ENCODE results near the gene IGFBP6.

IGFBP6 gene, protein sequence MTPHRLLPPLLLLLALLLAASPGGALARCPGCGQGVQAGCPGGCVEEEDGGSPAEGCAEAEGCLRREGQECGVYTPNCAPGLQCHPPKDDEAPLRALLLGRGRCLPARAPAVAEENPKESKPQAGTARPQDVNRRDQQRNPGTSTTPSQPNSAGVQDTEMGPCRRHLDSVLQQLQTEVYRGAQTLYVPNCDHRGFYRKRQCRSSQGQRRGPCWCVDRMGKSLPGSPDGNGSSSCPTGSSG

DNA sequence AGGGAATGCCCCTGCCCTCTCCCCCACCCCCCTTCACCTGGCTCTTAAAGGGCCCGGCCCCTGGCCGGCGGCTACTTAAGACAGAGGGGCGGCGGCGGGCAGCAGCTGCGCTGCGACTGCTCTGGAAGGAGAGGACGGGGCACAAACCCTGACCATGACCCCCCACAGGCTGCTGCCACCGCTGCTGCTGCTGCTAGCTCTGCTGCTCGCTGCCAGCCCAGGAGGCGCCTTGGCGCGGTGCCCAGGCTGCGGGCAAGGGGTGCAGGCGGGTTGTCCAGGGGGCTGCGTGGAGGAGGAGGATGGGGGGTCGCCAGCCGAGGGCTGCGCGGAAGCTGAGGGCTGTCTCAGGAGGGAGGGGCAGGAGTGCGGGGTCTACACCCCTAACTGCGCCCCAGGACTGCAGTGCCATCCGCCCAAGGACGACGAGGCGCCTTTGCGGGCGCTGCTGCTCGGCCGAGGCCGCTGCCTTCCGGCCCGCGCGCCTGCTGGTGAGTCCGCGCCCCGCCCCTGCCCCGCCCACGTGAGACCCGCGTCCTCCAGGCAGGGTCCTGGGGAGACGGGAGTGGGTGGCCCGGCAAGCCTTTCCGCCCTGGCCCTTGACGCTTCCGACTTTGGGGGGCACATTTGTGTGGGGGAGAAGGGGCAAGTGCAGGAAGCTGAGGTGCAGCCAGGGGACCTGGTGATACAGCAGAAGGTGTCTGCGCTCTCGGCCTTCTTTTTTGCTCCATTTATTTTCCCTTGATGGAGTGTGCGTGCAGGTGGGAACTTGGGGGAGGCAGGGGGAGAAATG is at the start of gene IGFBP6:
IGFBP6 (plus strand) TSS at position 104 of the 790 bp plus-strand sequence; CDS start at position 155, 51 bp downstream.
- in situ Hi-C loops (cut with MboI; ENCODE audit: low sequenced_read_pairs): no loop called here

DNA sequence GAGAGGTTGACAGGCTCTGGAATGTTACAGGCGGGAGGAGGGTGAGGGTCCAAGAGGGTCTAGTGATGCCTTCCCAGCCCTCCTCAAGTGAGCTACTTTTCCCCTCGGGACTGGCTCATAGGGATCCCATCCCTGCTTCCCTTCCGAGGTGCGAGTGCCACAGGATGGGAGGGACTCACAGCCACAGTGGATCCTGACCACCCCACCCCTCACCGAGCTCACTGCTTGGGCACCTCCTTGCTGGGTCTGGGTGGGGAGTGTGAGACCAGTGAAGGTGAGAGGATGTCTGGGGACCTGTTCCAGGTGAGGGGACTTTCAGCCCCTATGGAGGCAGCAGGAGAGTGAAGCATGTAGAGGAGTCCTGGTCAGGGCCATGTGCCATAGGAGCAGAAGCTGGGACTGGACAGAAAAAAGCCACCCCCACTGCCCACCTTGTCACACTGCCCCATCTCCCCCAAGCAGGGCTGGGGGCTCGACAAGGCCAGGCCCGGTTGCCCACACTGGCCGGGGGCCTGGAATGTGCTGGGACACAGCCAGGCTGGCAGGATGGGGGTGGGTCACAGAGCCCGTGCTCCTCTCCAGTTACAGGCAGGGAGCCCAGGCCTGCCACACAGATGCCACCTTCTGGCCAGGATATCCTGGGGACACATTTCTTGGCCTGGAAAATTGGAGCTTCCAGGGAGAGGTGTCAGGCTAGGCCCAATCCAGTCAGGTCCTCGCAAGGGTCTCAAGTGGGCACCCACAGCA is 49.3 kb upstream of the IGFBP6 start:
- in situ Hi-C loops (cut with MboI; ENCODE audit: low sequenced_read_pairs): no loop called here

DNA sequence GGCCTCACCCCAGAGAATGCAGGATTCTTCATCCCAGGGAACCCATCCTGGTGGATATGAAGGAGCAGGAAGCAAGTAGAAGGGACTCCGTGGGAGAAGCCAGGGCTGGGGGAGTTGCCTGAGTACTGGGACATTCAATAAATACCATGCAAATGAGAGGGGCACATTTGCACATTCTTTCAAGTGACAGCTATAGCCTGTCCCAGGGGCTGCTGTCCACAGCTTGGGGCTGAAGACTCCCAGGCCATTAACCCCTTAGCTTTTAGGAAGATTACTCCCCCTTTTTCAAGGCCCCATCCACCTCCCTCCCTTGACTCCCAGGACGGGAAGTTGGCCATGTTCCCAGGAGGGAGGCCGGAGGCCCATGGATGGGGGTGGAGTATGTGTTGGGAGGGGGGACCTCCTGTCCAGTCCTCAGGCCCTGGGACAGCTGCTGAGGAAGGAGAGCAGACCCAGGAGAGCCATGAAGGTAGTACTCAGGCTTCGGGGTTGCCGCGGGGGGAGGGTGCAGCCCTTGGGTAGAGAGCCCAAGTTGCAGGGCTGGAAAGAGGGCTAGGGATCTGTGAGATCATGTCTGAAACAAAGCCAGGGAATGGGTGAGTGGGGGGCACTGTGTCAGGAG is 48.6 kb upstream of the IGFBP6 start:
- in situ Hi-C loops (cut with MboI; ENCODE audit: low sequenced_read_pairs): no loop called here

DNA sequence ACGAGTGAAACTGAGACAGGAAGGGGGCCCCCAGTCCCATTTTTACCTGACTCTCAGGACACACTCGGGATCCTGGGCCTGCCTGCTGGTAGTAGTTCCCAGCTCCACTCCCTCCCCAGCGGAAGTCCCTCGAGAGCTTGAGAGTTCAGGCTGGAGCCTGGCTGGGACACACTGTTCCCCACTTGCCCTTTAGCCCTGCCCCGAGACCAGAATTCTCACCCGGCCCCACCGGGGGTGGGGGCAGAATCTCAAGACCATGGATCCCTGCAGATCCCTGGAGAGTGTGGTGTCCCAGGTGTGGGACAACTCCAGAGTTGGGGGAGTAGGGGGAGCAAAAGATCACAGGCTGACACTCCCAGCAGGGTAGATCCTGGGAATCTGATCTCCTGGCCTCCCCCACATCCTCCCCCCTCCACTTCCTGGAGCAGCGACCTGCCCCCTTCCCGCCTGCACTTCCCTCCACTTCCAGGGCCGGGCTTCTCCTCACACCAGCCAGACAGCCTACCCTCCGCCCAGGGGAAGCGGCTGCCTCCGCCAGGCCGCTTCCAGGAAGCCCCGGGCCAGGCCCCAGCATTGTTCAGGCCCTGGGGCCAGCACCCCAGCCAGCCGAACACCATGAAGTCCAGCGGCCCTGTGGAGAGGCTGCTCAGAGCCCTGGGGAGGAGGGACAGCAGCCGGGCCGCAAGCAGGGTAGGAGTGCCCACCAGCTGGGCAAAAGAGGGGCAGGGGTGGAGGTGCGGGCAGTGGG is 47.7 kb upstream of the IGFBP6 start, which contains the start of gene TNS2:
TNS2 (plus strand) TSS at position 495 of the 748 bp plus-strand sequence; CDS start at position 616, 121 bp downstream.
- in situ Hi-C loops (cut with MboI; ENCODE audit: low sequenced_read_pairs): no loop called here

DNA sequence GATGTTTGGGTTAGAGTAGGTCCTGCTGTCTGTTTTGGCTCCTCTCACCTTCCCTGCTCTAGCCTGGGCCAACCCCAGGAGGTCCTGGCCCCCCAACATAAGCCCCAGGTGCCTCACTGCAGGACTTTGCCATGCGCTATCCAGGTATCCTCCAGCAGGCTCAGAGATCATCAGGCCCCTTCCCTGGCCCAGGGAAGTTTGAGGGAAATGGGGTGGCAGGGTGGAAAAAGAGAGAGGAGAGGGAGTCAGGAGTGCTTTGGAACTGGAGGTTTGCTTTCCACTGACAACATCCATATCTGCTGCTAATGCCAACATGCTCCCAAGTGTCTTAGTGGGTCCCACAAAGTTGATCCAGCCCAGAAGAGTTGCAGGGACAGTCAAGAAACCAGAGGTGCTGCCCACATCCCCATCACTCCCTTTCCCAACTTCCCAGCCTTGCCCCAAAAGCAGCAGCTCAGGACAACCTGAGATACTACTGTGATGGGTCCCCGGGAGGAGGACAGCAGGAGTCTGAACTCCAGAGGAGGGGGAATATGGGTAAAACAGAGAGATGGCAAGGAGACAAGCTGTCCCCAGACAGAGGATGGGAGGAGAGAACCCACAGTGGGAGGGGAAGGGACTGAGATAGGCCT is 46.9 kb upstream of the IGFBP6 start:
- in situ Hi-C loops (cut with MboI; ENCODE audit: low sequenced_read_pairs): no loop called here

DNA sequence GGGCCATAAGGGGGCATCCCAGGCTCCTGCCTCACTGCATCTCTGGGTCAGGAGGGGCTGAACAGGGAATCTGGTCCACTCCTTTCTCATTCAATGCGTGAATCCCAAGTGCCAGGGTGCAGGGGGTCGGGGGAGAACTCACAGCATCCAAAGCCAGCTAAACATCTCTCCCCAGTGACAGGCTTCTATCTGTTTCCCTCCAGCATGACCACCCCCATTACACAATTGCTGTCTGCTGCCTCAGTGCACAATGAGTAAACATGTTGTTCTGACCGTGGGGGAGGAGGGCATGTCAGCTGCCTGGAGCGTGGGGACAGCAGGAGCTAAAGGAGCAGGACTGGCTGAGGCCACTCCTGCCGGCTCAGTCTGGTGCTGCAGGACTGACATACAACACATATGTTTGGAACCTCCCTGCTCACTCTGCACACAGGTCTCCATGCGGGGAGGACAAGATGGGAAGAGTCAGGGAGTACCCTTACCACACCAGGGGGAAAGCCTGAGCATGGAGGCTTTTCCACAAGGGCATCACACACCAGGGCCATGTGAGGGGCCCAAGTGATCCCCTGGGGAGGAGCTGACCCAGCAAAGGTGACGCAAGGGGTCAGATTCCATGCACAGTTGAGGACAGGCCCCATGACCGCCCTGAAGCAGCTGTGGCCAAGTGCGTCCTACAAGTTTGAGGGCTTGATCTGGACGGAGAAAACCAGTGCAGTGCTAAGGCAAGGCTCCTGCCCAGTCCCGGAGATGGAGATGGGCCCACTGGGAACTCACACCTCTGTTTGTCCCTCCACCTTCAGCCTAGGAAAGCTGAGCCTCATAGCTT is 46.2 kb upstream of the IGFBP6 start:
- in situ Hi-C loops (cut with MboI; ENCODE audit: low sequenced_read_pairs): no loop called here

DNA sequence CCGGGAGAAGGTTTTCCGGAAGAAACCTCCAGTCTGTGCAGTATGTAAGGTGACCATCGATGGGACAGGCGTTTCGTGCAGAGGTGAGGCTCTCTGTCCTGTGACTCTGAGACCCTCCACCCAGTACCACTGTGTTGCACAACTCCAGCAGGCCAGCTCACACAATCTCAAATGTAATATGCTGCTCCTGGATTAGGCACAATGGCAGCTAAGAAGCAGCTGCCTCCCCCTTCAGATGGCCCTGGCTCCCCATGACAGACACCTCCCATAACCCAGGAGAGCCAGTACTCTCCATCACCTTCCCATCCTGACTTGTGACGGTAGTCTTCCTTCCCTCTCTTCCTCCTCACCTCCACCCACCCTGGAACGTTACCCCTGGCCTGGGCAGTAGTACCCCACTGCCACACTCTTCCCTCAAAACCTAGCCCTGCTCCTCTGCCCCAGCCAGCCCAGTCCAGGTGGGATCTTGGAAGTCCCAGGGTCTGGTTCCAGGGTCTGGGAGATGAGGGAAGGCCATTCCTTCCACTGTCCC is 45.5 kb upstream of the IGFBP6 start:
- in situ Hi-C loops (cut with MboI; ENCODE audit: low sequenced_read_pairs): no loop called here

DNA sequence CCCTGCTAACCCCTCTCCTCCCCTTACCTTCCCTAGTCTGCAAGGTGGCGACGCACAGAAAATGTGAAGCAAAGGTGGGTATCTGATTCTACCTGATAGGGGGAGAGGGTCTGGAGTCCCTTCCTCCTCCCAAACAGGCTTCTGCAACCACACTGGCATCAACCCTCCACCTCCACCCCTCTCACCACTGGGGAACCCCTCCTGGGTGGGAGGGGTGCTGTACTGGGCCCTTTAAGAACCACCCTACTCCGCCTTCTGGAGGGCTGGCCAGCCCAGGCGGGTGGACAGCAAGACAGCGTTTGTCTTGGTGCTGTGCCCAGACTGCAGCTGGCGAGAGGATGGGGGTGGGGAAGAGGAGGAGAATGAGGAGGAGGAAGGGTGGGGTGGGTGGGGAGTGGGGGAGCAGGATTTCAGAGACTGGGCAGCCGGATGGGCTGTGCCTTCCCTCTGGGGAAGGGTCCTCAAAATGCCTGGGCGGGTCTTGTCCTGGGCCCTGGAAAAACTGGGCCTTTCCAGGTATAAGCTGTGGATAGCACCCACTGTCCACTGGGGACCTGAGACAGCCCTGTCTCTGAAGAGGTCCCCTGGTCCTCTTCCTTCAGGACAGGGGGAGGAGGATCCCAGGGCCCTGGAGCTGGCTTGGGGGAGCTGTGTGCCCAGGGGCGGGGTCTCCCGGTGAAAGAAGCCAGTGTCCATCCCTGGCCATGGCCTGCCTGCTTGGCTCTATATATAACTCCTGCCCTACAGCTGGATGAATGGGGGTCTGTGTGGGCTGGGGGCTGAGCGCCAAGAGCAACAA is 44.8 kb upstream of the IGFBP6 start:
- in situ Hi-C loops (cut with MboI; ENCODE audit: low sequenced_read_pairs): no loop called here

DNA sequence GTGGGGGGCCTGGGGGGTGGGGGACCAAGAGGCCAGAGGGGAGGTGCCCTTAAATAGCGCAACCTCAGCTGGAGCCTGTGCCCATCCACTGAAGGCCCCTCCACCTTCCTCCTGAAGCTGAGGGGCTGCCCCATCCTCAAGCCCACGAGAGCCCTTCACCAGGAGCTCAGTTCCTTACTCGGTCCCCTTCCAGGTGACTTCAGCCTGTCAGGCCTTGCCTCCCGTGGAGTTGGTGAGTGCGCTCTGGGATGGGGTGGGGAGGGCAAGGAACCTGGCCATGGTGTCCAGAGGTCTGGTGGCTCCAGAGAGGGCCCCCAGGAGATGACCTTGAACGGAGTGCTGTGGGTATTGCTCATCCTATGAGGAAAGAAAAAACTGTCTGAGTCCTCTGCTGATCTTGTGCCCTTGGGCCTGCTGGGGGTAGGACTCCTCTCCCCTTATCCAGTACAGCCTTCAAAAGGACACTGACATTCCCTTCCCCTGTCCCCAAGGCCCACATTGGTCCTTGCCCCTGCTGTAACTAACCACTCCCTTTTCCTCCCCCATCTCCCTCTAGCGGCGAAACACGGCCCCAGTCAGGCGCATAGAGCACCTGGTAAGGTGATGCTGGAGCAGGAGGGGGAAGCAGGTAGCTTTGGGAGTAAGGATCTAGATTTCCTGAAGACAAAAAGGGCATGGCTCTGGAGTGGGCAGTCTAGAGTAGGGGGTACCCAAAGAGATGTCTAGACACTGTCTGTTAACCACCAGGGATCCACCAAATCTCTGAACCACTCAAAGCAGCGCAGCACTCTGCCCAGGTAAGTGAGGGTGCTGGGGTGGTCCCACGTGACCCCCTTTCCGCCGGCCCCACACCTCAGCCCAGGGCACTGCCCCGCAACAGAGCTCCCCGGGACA is 44.0 kb upstream of the IGFBP6 start:
- in situ Hi-C loops (cut with MboI; ENCODE audit: low sequenced_read_pairs): no loop called here

DNA sequence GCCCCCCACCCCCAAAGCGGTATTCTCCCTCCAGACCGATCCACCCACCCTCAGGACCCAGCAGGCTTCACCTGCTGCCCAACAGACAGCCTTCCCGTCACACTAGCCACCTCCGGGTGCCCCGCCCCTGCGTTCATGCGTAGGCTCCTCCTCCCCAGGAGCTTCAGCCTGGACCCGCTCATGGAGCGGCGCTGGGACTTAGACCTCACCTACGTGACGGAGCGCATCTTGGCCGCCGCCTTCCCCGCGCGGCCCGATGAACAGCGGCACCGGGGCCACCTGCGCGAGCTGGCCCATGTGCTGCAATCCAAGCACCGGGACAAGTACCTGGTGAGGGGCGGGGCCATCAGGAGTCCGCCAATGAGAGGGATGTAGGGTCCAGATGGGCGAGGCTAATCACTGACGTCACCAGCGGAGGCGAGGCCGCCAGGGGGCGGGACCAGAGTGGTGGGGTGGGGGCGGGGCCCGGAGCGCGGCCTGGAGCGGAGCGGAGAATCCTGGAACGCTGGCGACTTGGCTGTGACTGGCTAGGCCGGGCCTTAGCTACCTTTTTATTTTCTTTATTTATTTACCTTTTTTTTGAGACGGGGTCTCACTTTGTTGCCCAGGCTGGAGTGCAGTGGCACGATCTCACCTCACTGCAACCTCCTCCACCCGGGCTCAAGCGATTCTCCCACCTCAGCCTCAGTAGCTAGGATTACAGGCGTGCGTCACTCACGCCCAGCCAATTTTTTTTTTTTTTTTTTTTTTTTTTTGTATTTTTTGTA is 43.2 kb upstream of the IGFBP6 start:
- in situ Hi-C loops (cut with MboI; ENCODE audit: low sequenced_read_pairs): no loop called here

DNA sequence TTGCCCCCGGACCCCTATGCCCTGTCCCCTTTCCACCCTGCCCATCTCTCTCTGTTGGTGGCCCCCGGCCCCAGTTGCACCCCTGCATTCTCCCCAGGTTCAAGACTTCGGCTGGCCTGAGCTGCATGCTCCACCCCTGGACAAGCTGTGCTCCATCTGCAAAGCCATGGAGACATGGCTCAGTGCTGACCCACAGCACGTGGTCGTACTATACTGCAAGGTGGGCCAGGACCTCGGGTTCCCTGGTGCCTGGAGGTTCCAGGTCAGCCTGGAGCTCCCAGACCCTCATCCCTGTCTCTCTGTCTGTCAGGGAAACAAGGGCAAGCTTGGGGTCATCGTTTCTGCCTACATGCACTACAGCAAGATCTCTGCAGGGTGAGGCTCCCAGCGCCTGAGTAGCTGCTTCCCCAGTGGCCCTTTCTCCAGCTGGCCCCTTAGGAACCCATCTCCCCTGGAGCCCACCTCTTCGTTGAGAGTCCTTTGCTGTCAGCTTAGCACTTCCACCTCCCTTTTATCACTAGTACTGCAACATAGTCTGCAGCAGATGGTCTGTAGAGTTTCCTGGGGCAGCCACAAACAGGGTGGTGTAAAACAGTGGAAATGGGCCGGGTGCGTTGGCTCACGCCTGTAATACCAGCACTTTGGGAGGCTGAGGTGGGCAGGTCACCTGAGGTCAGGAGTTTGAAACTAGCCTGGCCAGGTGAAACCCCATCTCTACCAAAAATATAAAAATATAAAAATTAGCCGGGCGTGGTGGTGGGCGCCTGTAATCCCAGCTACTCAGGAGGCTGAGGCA is 41.8 kb upstream of the IGFBP6 start:
- in situ Hi-C loops (cut with MboI; ENCODE audit: low sequenced_read_pairs): no loop called here

DNA sequence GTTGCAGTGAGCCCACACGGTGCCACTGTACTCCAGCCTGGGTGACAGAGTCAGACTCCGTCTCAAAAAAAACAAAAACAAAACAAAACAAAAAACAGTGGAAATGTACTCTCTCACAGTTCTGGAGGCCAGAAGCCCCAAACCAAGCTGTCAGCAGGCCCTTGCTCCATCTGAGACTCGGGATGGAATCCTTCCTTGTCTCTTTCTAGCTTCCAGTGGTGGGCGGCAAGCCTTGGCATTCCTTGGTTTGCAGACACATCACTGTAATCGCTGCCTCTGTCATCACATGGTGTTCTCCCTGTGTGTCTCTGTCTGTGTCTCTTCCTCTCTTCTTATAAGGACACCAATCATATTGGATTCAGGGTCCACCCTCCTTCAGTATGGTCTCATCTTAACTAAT is 41.2 kb upstream of the IGFBP6 start:
- in situ Hi-C loops (cut with MboI; ENCODE audit: low sequenced_read_pairs): no loop called here

DNA sequence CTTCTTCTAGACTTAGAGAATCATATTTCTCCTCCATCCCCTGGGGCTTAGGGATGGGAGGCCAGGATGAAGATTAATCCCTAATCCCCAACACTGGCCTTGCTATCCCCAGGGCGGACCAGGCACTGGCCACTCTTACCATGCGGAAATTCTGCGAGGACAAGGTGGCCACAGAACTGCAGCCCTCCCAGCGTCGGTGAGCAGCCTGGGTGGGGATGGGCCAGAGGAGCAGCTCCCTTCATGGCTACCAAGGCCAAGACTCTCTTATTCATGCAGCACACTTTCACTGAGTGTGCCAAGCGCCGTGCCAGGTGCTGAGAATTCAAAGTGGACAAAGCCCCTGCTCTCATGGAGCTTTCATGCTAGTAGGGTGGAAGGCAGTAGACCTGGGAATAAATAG is 40.6 kb upstream of the IGFBP6 start:
- in situ Hi-C loops (cut with MboI; ENCODE audit: low sequenced_read_pairs): no loop called here

DNA sequence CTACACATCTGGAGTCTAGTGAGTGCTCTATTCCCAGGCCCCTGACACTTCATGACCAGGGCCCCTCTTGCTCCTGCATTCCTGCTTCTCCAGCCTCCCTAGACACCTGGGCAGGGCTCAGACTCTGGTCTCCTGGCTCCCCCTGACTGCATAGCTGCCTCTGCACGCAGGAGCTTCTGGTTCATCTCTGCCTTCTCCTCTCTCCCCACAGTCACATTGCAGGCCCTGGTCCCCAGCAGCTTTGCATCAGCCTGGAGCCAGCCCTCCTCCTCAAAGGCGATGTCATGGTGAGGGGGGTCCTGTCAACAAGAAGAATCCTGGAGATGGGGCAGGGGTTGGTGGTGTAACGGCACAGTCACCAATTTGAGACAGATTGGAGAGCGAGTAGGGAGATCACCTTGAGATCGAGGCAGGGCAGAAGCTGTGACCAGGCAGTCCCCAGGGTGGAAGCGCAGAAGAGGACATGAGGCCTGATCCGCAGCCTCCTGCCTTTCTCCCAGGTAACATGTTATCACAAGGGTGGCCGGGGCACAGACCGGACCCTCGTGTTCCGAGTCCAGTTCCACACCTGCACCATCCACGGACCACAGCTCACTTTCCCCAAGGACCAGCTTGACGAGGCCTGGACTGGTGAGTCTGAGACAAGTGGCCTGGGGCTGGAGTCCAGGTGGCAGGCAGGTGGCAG is 39.5 kb upstream of the IGFBP6 start:
- in situ Hi-C loops (cut with MboI; ENCODE audit: low sequenced_read_pairs): no loop called here

Data from HL-60/S4 (cell line).